HepG2 (cell line): Measurements from ENCODE around the gene SERPINB7. TPM values are rescaled to one million over a fixed set of nuclear protein-coding genes. Genes with fewer than 3 reads are reported as not detected.

Experiments
- ATAC-seq: fragments of 200-7000 bp; cut with Tn5 transposase; 3 replicates; pipeline ENCODE4 v1.9.1; 2020; ENCODE audit warnings: mild to moderate bottlenecking, moderate library complexity
- BruUV-seq: library from RNA; stranded (reverse); fragments of 400-500 nt; replicated peaks from 2 replicates; lab custom pipeline; 2021; lab: Mats Ljungman, UMichigan
- CTCF ChIA-PET: fragments of 300-600 bp; formaldehyde crosslinking; extraction: SDS; loops from one replicate; lab custom pipeline; 2021; ENCODE audit warnings: low total read pairs, inconsistent platforms, low intra/inter-chr PET ratio; lab: Yijun Ruan, JAX
- POLR2A ChIA-PET: fragments of 350-600 bp; sonication (Branson Sonifier 250); formaldehyde crosslinking; loops from one replicate; lab custom pipeline; 2020; ENCODE audit warnings: antibody characterized with exemption, inconsistent platforms; lab: Yijun Ruan, JAX
- DNase-seq: peaks from one replicate; pipeline ENCODE4 v3.0.0-alpha.2; 2015; ENCODE audit warnings: low spot score
- FAIRE-seq: peaks from 3 replicates; lab custom pipeline; 2011; peaks lifted over from hg19 to GRCh38; lab: Jason Lieb, UNC
- H2AFZ ChIP-seq: one replicate; pipeline ENCODE4 v1.6.1; 2011; ENCODE audit warnings: low read length, inconsistent platforms
- H3K27ac ChIP-seq: fragments of 300-600 bp; 3 replicates; pipeline ENCODE4 v1.8.0; 2011; ENCODE audit warnings: mixed run types, mild to moderate bottlenecking, mixed read lengths, low read length, inconsistent platforms; ENCODE audit not compliant: insufficient read depth; ENCODE audit errors: extremely low read length
- H3K27me3 ChIP-seq, 2 experiments: fragments of 200-600 bp in 1 of 2; 2 replicates in 1 of 2; 3 replicates in 1 of 2; pipeline versions ENCODE4 v1.6.0 to v1.8.0; 2011; ENCODE audit warnings: low read length in 2 of 2, mild to moderate bottlenecking in 2 of 2, moderate library complexity in 2 of 2, inconsistent platforms in 1 of 2; ENCODE audit not compliant: insufficient read depth in 2 of 2, control insufficient read depth in 1 of 2
- H3K36me3 ChIP-seq, 2 experiments: fragments of 200-600 bp in 1 of 2; replicated peaks in 1 of 2; 2 replicates in 1 of 2; 3 replicates in 1 of 2; pipeline versions ENCODE4 v1.5.1 to v1.8.0; 2011; ENCODE audit warnings: low read length in 2 of 2, inconsistent platforms in 1 of 2; ENCODE audit not compliant: insufficient read depth in 2 of 2, control insufficient read depth in 1 of 2
- H3K4me1 ChIP-seq: 2 replicates; pipeline ENCODE4 v1.5.1; 2012; ENCODE audit warnings: low read length, inconsistent platforms; ENCODE audit not compliant: insufficient read depth
- H3K4me2 ChIP-seq: 2 replicates; pipeline ENCODE4 v1.6.0; 2011; ENCODE audit warnings: low read depth, low read length, inconsistent platforms
- H3K4me3 ChIP-seq, 3 experiments: fragments of 200-600 bp in 1 of 3; sonication (generic), shearing (Covaris generic) in 1 of 3; replicated peaks in 1 of 3; 2 replicates each; pipeline ENCODE4 v1.5.1; 2011 to 2016; ENCODE audit warnings: low read length in 3 of 3, inconsistent platforms in 2 of 3, low read depth in 2 of 3, mild to moderate bottlenecking in 2 of 3, control low read depth in 1 of 3, mixed read lengths in 1 of 3; ENCODE audit not compliant: insufficient read depth in 1 of 3
- H3K79me2 ChIP-seq: one replicate; pipeline ENCODE4 v1.6.1; 2011; ENCODE audit warnings: low read length, inconsistent platforms; ENCODE audit not compliant: insufficient read depth
- H3K9ac ChIP-seq: 2 replicates; pipeline ENCODE4 v1.6.0; 2011; ENCODE audit warnings: mild to moderate bottlenecking, low read depth, low read length, inconsistent platforms; ENCODE audit not compliant: insufficient read depth
- H3K9me3 ChIP-seq: 2 replicates; pipeline ENCODE4 v1.5.1; 2012; ENCODE audit warnings: mild to moderate bottlenecking, low read length
- H4K20me1 ChIP-seq: 2 replicates; pipeline ENCODE4 v1.6.0; 2011; ENCODE audit warnings: inconsistent platforms, mild to moderate bottlenecking, low read length, moderate library complexity; ENCODE audit not compliant: insufficient read depth
- NFIB ChIP-seq: sonication (generic); formaldehyde crosslinking; IDR thresholded peaks from 2 replicates; pipeline ENCODE4 v1.9.0; 2021; ENCODE audit warnings: missing genetic modification reagents, mild to moderate bottlenecking, borderline replicate concordance
- RBM22 ChIP-seq: fragments of 200-400 bp; formaldehyde crosslinking; optimal IDR thresholded peaks from 2 replicates; pipeline ENCODE3; 2017; ENCODE audit warnings: mild to moderate bottlenecking, low read length, moderate library complexity
- ZBTB1 ChIP-seq: sonication (generic); formaldehyde crosslinking; IDR thresholded peaks from 2 replicates; pipeline ENCODE4 v1.4.0; 2020; ENCODE audit warnings: missing genetic modification reagents, borderline replicate concordance
- ZBTB43 ChIP-seq: sonication (generic); formaldehyde crosslinking; conservative IDR thresholded peaks from 2 replicates; pipeline ENCODE4 v1.4.0; 2020; ENCODE audit warnings: missing genetic modification reagents
- WGBS: methylation state at CpG from one replicate; pipeline ENCODE4 v1.1.6; 2017; ENCODE audit warnings: low lambda C conversion rate; 5-methylcytosine and 5-hydroxymethylcytosine counted together
- in situ Hi-C: cut with HindIII; loops from 2 replicates; pipeline ENCODE4 v1.10.0; 2017; ENCODE audit warnings: low pct_unique_long_range_greater_than_20kb; ENCODE audit not compliant: extremely low pct_ligation_motif_present
- intact Hi-C: fragments of 100-400 bp; cut with micrococcal nuclease; formaldehyde crosslinking; loops from one replicate; pipeline ENCODE4 v1.10.0; 2022; ENCODE audit not compliant: unreplicated experiment
- polyA plus RNA-seq, 8 experiments: library from polyadenylated mRNA; depleted of rRNA in 3 of 8; stranded (reverse) in 7 of 8; unstranded in 1 of 8; fragments of >200 nt; fragmentation: Illumina TruSeq in 4 of 8; extraction: Trizol in 4 of 8; gene quantifications; 2 replicates each; pipeline versions ENCODE4 v1.2.1 to v1.2.3, GENCODE V29; 2011 to 2016; ENCODE audit warnings: low read depth in 4 of 8, missing spikeins in 1 of 8, mixed read lengths in 1 of 8; ENCODE audit not compliant: insufficient read depth in 1 of 8
- total RNA-seq, 5 experiments: library from RNA; depleted of rRNA; stranded (reverse); fragments of >200 nt; fragmentation: Illumina TruSeq; extraction: Trizol; gene quantifications; 2 replicates each; pipeline ENCODE4 v1.2.3, GENCODE V29; 2016; ENCODE audit warnings: low read depth in 1 of 5
- TF ChIP-seq, protein P1 (sequence below): sonication (generic); formaldehyde crosslinking; IDR thresholded peaks from 2 replicates; pipeline ENCODE4 v1.5.0; 2020; ENCODE audit warnings: missing genetic modification reagents

The SERPINB7 gene
- total and polyA plus RNA-seq, 2 of the 13 experiments (the other 11 are each of a cell fraction or from before 2014, with no cell fraction given): not detected

DNA sequence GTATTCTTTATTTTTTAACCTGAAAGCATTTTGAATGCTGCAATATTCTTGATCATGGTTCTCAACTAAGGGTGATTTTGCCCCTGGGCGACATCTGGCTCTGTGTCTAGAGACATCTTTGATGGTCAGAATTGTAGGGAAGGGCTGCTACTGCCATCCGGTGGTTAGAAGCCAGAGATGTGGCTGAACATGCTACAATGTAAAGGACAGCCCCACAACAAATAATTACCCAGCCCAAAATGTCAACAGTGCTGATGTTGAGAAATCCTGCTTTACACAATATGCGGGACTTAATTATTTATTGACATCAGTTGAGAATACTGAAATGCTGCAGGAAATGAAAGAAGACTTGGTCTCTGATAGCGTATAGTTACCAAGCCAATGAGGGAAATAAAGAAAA is 74.8 kb downstream of the SERPINB7 start (continued):
- TF ChIP-seq, protein P1, sequence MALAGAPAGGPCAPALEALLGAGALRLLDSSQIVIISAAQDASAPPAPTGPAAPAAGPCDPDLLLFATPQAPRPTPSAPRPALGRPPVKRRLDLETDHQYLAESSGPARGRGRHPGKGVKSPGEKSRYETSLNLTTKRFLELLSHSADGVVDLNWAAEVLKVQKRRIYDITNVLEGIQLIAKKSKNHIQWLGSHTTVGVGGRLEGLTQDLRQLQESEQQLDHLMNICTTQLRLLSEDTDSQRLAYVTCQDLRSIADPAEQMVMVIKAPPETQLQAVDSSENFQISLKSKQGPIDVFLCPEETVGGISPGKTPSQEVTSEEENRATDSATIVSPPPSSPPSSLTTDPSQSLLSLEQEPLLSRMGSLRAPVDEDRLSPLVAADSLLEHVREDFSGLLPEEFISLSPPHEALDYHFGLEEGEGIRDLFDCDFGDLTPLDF: no peak
- no peak for TF ChIP-seq ZBTB1 (CRISPR knock-in tag)

GRCh38 chr18:63850636-63851035 is 75.4 kb downstream of the SERPINB7 start:
- H2AFZ ChIP-seq: no peak overlapping the region
- POLR2A ChIA-PET: no interaction called here
- H3K36me3 ChIP-seq: no peaks in the 10 kb centered on the region
- H3K9me3 ChIP-seq: no peaks in the 10 kb centered on the region
- FAIRE-seq: no peak
- TF ChIP-seq ZBTB43 (CRISPR knock-in tag) (no peak), NFIB (CRISPR knock-in tag) (no peak), RBM22 (no peak)
- TF ChIP-seq, all 625 proteins: peak for 0
- intact Hi-C loops: loop anchor here (1.0 kb wide), 1 partner anchor 332 kb away; no protein-coding TSS in a partner anchor
- no peak for DNase-seq
- Histone ChIP-seq H3K9ac (no peak overlapping the region), H3K79me2 (no peaks in the 10 kb centered on the region), H3K27ac (no peak overlapping the region), H3K4me2 (no peak overlapping the region), H3K4me3 (no peak overlapping the region), H3K4me1 (no peaks in the 10 kb centered on the region), H3K27me3 (no peaks in the 10 kb centered on the region; a peak in 1 of 5 replicates), H4K20me1 (no peaks in the 10 kb centered on the region)
- CTCF ChIA-PET: no interaction called here
- in situ Hi-C loops: no loop called here
- ATAC-seq: no peak
- BruUV-seq: no TSS peak
- 34% methylated on average over 2 of the region's 2 CpGs for WGBS

Other genes starting within 250 kb of the SERPINB7 start
- not detected in 2 replicates for gene SERPINB12, start 233.0 kb upstream of the SERPINB7 start, total RNA-seq (2016; rRNA removed; fragmentation: Illumina TruSeq; extraction: Trizol)
- not detected in 2 replicates for gene SERPINB12, start 233.0 kb upstream of the SERPINB7 start, polyA plus RNA-seq (2011; rRNA removed)
- not detected in 2 replicates for gene SERPINB13, start 188.1 kb upstream of the SERPINB7 start, total RNA-seq (2016; rRNA removed; fragmentation: Illumina TruSeq; extraction: Trizol)
- not detected in 2 replicates for gene SERPINB13, start 188.1 kb upstream of the SERPINB7 start, polyA plus RNA-seq (2011; rRNA removed)
- gene SERPINB4, start 131.2 kb upstream of the SERPINB7 start, total RNA-seq (2016; rRNA removed; fragmentation: Illumina TruSeq; extraction: Trizol): not detected in 2 replicates
- gene SERPINB4, start 131.2 kb upstream of the SERPINB7 start, polyA plus RNA-seq (2011; rRNA removed): not detected in 2 replicates
- gene SERPINB3, start 113.5 kb upstream of the SERPINB7 start, total RNA-seq (2016; rRNA removed; fragmentation: Illumina TruSeq; extraction: Trizol): not detected in 2 replicates
- gene SERPINB3, start 113.5 kb upstream of the SERPINB7 start, polyA plus RNA-seq (2011; rRNA removed): not detected in 2 replicates
- not detected in 2 replicates for gene SERPINB11, start 72.5 kb upstream of the SERPINB7 start, total RNA-seq (2016; rRNA removed; fragmentation: Illumina TruSeq; extraction: Trizol)
- gene SERPINB11, start 72.5 kb upstream of the SERPINB7 start, polyA plus RNA-seq (2011; rRNA removed): not detected in 2 replicates
- 0.10 and 0.11 TPM in 2 replicates for gene SERPINB2, start 112.3 kb downstream of the SERPINB7 start, total RNA-seq (2016; rRNA removed; fragmentation: Illumina TruSeq; extraction: Trizol)
- gene SERPINB2, start 112.3 kb downstream of the SERPINB7 start, polyA plus RNA-seq (2011; rRNA removed): 0.04 and 0.07 TPM in 2 replicates
- gene SERPINB10, start 132.5 kb downstream of the SERPINB7 start, total RNA-seq (2016; rRNA removed; fragmentation: Illumina TruSeq; extraction: Trizol): not detected in 2 replicates
- gene SERPINB10, start 132.5 kb downstream of the SERPINB7 start, polyA plus RNA-seq (2011; rRNA removed): not detected in 2 replicates
- not detected in 2 replicates for gene HMSD, start 173.9 kb downstream of the SERPINB7 start, total RNA-seq (2016; rRNA removed; fragmentation: Illumina TruSeq; extraction: Trizol)
- gene HMSD, start 173.9 kb downstream of the SERPINB7 start, polyA plus RNA-seq (2011; rRNA removed): not detected in 2 replicates
- gene SERPINB8, start 194.7 kb downstream of the SERPINB7 start, total RNA-seq (2016; rRNA removed; fragmentation: Illumina TruSeq; extraction: Trizol): 2.2 and 2.6 TPM in 2 replicates
- gene SERPINB8, start 194.7 kb downstream of the SERPINB7 start, polyA plus RNA-seq (2011; rRNA removed): 0.84 and 0.95 TPM in 2 replicates